Parathyroid adenoma (tissue), 2 donors: ENCODE data around the gene HLA-C.
"Not testable (repeated sequence)": the region's sequence is repeated elsewhere in the genome, so short reads cannot be mapped to it uniquely, and the experiment has no call there.

Source experiments
- H2AFZ ChIP-seq: fragments of 300-600 bp; sonication (generic); one replicate; pipeline ENCODE4 v1.7.0; 2017; ENCODE audit warnings: antibody characterized with exemption, mild to moderate bottlenecking
- H3K27ac ChIP-seq: fragments of 300-600 bp; sonication (generic); one replicate; pipeline ENCODE4 v1.7.0; 2017
- H3K27me3 ChIP-seq: fragments of 300-600 bp; sonication (generic); one replicate; pipeline ENCODE4 v1.7.0; 2017; ENCODE audit warnings: low read length; ENCODE audit not compliant: control insufficient read depth, insufficient read depth
- H3K36me3 ChIP-seq: fragments of 300-600 bp; sonication (generic); one replicate; pipeline ENCODE4 v1.7.0; 2017; ENCODE audit warnings: low read length; ENCODE audit not compliant: control insufficient read depth, insufficient read depth
- H3K4me1 ChIP-seq: fragments of 300-600 bp; sonication (generic); one replicate; pipeline ENCODE4 v1.7.0; 2017; ENCODE audit warnings: control low read depth
- H3K4me2 ChIP-seq: fragments of 300-600 bp; sonication (generic); one replicate; pipeline ENCODE4 v1.7.0; 2017; ENCODE audit warnings: low read length
- H3K4me3 ChIP-seq: fragments of 300-600 bp; sonication (generic); one replicate; pipeline ENCODE4 v1.7.0; 2017; ENCODE audit warnings: low read depth, low read length
- H3K79me2 ChIP-seq: fragments of 300-600 bp; sonication (generic); one replicate; pipeline ENCODE4 v1.7.0; 2017; ENCODE audit warnings: control low read depth
- H3K9ac ChIP-seq: fragments of 300-600 bp; sonication (generic); one replicate; pipeline ENCODE4 v1.7.0; 2017; ENCODE audit warnings: mild to moderate bottlenecking
- H3K9me3 ChIP-seq: fragments of 300-600 bp; sonication (generic); one replicate; pipeline ENCODE4 v1.7.0; 2017; ENCODE audit warnings: low read length; ENCODE audit not compliant: control insufficient read depth
- TF ChIP-seq, protein P1 (sequence below): fragments of 300-600 bp; sonication (generic); IDR thresholded peaks from one replicate; pipeline ENCODE4 v1.7.0; 2017; ENCODE audit warnings: antibody characterized with exemption, mild to moderate bottlenecking
- donor health status: primary hyperparathyroidism.

HLA-C gene

DNA sequence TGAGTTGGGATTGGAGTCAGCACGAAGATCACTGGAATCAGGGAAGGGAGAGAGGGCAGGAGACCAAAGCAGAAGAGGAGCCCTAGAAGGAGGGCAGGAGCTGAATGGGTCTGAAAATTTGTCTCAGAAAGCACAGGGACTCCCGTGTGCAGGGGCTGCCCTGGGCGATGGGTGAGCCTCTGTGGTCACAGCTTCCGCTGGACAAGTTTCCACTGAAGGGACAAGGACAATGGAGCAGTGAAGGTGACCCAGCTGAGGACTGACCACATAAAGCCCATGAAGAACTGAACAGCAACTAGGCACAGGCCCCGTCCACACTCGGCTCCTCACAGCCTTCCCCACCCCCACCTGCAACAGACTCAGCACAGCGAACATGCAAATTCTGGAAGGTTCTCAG, 3.5 kb downstream of the HLA-C start:
- H3K27me3 ChIP-seq, result no peaks in the 10 kb centered on the region
- H3K79me2 ChIP-seq, result no peaks in the 10 kb centered on the region
- H3K4me3 ChIP-seq, result no peak overlapping the region
- no peak overlapping the region for H2AFZ ChIP-seq
- H3K4me2 ChIP-seq, result no peak overlapping the region
- no peak overlapping the region for H3K27ac ChIP-seq
- H3K36me3 ChIP-seq, result no peaks in the 10 kb centered on the region
- H3K4me1 ChIP-seq, result no peaks in the 10 kb centered on the region
- H3K9me3 ChIP-seq, result no peaks in the 10 kb centered on the region
- TF ChIP-seq, protein P1, sequence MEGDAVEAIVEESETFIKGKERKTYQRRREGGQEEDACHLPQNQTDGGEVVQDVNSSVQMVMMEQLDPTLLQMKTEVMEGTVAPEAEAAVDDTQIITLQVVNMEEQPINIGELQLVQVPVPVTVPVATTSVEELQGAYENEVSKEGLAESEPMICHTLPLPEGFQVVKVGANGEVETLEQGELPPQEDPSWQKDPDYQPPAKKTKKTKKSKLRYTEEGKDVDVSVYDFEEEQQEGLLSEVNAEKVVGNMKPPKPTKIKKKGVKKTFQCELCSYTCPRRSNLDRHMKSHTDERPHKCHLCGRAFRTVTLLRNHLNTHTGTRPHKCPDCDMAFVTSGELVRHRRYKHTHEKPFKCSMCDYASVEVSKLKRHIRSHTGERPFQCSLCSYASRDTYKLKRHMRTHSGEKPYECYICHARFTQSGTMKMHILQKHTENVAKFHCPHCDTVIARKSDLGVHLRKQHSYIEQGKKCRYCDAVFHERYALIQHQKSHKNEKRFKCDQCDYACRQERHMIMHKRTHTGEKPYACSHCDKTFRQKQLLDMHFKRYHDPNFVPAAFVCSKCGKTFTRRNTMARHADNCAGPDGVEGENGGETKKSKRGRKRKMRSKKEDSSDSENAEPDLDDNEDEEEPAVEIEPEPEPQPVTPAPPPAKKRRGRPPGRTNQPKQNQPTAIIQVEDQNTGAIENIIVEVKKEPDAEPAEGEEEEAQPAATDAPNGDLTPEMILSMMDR, result no peak
- H3K9ac ChIP-seq, result no peak overlapping the region

DNA sequence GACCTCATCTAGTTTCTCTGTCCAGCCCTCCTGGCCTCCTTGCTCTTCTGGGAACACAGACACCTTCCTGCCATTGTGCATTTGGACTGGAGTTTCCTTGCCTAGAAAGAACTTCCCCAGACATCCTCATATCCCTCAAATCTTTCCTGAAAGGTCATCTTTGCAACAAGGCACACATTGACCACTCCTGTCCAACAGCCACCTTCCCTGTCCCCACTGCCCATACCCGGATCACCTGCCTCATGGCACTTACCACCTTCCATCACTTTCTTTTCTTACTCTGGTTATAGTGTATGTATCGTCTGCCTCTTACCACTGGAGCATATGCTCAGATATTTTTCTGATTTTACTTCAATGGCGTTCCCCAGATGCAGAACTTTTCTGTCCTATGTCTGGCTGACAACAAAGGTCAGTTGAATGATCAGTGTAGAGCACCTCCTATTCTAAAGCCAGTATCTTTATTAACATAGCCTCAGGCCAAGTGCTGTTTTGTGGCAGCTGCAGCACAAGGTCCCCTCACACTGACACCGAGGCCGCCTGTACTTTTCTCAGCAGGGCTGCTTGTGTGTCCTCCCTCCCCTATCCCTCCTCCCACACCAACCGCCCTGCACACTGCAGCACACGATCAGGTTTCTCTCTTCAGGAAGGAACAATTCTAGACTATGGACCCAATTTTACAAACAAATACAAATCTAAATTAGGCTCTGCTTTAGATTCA, 4.1 kb downstream of the HLA-C start:
- no peaks in the 10 kb centered on the region for H3K4me1 ChIP-seq
- H3K9ac ChIP-seq, result no peak overlapping the region
- H3K4me2 ChIP-seq, result no peak overlapping the region
- H3K27ac ChIP-seq, result no peak overlapping the region
- H3K9me3 ChIP-seq, result no peaks in the 10 kb centered on the region
- H3K36me3 ChIP-seq, result no peaks in the 10 kb centered on the region
- no peak overlapping the region for H2AFZ ChIP-seq
- H3K79me2 ChIP-seq, result no peaks in the 10 kb centered on the region
- H3K27me3 ChIP-seq, result no peaks in the 10 kb centered on the region
- H3K4me3 ChIP-seq, result no peak overlapping the region
- TF ChIP-seq, protein P1, result no peak

DNA sequence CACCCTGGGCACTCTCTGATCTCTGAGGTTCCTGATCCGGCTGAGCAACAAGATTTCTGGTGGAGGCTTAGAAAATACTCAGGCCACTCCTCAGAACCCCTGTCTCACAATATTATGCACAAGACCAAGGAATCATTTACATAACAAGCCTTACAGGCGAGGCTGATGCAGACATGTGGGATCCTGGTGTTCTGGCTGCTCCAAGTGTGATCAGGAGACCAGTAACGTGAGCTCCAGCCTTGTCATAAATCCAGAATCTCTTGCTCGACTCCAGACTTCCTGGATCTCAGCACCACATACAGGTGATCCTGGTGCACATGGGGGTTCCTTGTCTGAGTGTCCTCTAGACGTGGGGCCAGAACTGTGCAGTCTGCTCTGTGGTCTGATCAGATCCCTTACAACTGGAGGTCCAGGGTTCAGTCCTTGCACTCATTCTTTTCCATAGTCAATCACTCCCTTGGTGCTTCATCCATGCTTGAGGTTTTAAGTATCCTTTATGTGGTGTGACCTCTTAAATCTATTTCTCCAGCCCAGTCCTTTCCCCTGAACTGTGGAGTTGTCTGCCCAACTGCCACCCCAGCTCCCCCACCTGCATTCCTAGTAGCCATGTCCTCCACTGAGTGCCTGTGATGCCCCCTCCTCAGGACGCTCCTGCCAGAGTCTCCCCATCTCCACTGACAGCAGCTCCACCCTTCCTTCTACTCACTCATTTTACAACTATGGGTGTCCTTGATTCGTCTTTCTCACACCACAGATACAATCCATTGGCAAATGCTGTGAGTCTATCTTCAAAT, 5.1 kb downstream of the HLA-C start:
- H3K36me3 ChIP-seq, result no peaks in the 10 kb centered on the region
- no peak overlapping the region for H3K4me3 ChIP-seq
- no peak overlapping the region for H3K9ac ChIP-seq
- H3K4me2 ChIP-seq, result no peak overlapping the region
- no peak overlapping the region for H2AFZ ChIP-seq
- H3K79me2 ChIP-seq, result no peaks in the 10 kb centered on the region
- no peak overlapping the region for H3K27ac ChIP-seq
- TF ChIP-seq, protein P1, result no peak
- H3K27me3 ChIP-seq, result no peaks in the 10 kb centered on the region
- H3K4me1 ChIP-seq, result no peaks in the 10 kb centered on the region
- H3K9me3 ChIP-seq, result no peaks in the 10 kb centered on the region

DNA sequence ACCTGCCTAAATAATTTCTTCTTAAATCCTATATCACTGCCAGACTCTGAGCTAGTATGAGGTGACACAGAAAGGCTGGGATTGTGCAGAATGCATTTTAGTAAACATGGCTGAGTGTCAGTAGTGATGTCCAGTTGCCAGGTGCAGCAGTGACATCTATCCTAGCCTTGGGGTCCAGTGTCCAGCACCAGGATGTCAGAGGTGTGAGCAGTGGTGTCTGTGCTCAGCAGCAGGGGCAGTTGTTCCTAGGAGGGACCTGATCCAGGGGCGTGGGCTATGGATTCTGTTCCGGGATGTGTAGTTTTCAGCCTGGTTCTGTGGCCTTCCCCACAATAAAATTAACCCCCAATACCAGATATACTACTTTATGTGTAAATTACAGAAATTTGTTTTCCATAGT, 6.0 kb downstream of the HLA-C start:
- TF ChIP-seq, protein P1, result no peak
- Histone ChIP-seq H3K9ac (no peak overlapping the region), H2AFZ (no peak overlapping the region)

DNA sequence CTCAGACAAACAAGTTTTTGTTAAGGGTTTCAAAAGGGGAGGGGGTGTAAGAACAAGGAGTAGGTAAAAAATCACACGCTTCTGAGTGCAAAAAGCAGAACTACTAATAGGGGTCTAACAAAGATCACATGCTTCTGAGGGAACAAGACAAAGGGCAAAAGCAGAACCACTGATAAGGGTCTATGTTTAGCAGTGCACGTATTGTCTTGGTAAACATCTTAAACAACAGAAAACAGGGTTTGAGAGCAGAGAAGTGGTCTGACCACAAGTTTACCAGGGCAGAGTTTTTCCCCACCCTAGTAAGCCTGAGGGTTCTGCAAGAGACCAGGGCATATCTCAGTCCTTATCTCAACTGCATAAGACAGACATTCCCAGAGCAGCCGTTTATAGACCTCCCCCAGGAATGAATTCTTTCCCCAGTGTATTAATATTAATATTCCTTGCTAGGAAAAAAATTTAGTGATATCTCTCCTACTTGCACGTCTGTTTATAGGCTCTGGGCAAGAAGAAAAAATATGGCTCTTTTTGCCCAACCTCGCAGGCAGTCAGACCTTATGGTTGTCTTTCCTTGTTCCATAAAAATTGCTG, 8.5 kb downstream of the HLA-C start:
- not testable (repeated sequence) for H3K27ac ChIP-seq, H3K4me3 ChIP-seq, H3K36me3 ChIP-seq, H3K9me3 ChIP-seq, H3K79me2 ChIP-seq, H3K4me2 ChIP-seq, H2AFZ ChIP-seq, H3K27me3 ChIP-seq, H3K9ac ChIP-seq, H3K4me1 ChIP-seq

More for the DNA sequence above, 6.0 kb downstream of the HLA-C start:
- Histone ChIP-seq H3K27ac (no peak overlapping the region), H3K9me3 (no peaks in the 10 kb centered on the region), H3K4me2 (no peak overlapping the region), H3K79me2 (no peaks in the 10 kb centered on the region), H3K27me3 (no peaks in the 10 kb centered on the region), H3K4me3 (no peak overlapping the region), H3K36me3 (no peaks in the 10 kb centered on the region), H3K4me1 (no peaks in the 10 kb centered on the region)

DNA sequence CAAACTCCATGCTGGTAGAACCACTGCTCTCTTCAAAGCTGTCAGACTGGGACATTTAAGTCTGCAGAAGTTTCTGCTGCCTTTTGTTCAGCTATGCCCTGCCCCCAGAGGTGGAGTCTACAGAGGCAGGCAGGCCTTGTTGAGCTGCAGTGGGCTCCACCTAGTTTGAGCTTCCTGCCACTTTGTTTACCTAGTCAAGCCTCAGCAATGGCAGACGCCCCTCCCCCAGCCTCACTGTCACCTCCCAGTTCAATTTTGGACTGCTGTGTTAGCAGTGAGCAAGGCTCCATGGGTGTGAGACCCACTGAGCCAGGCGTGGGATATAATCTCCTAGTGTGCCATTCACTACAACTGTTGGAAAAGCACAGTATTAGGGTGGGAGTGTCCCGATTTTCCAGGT, 11.9 kb downstream of the HLA-C start:
- not testable (repeated sequence) for H3K9ac ChIP-seq, H3K4me1 ChIP-seq, H3K27ac ChIP-seq, H3K36me3 ChIP-seq, H3K4me2 ChIP-seq, H3K9me3 ChIP-seq, H3K4me3 ChIP-seq, H3K27me3 ChIP-seq, H3K79me2 ChIP-seq, H2AFZ ChIP-seq
